Daoy (cell line): Measurements from ENCODE around the gene ATRNL1. TPM values are rescaled to one million over a fixed set of nuclear protein-coding genes. Genes with fewer than 3 reads are reported as not detected.

Experiments used
- DNase-seq: peaks from one replicate; pipeline ENCODE4 v3.0.0-alpha.2; 2015; ENCODE audit warnings: low read depth
- total RNA-seq: library from RNA; depleted of rRNA; stranded (reverse); fragments of >200 nt; shearing (Covaris generic); gene quantifications from 2 replicates; pipeline ENCODE4 v1.2.3, GENCODE V29; 2014

The ATRNL1 gene
- total RNA-seq, 1 experiment from 2014 or later: 7.1 TPM

- no peak for DNase-seq
These were observed 805.1 kb downstream of the ATRNL1 start for GRCh38 chr10:115898242-115898641.

DNA sequence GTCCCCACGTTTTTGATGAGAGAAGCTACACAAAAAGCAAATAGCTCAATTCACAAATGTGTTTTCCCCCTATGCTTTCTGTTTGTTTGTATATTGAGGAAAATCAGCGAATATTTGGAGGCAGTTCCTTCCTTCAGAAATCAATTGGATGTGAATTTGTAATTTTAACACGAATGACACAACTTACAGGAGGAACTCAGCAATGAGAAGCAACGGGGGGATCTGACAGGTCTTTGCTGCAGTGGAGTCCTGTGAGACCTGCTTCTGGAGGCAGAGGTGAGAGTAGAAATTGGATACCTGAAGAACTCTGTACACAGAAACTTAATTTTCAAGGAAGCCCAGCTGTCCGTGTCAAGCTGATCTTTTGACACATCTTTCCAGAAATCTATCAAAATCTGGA lies 809.4 kb downstream of the ATRNL1 start:
- no peak for DNase-seq

DNA sequence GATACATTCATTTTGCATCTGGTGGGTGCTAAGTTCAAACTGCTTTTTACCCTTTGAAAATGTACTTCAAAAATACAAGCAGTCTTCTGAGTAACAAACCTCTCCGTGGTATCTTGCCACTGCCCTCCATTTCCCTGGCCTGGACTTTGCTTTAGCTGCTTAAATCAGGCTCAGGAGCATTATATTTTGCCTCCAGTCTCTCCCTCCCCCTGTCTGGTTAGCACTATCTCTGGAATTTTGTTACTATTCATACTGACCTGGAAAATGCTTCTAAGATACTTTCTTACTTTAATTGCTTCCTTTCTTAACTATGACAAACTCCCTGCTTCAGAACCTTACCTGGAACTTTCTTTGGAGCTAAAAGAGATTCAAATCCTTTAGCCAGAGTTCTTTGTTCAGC lies 810.0 kb downstream of the ATRNL1 start:
- DNase-seq: no peak

DNA sequence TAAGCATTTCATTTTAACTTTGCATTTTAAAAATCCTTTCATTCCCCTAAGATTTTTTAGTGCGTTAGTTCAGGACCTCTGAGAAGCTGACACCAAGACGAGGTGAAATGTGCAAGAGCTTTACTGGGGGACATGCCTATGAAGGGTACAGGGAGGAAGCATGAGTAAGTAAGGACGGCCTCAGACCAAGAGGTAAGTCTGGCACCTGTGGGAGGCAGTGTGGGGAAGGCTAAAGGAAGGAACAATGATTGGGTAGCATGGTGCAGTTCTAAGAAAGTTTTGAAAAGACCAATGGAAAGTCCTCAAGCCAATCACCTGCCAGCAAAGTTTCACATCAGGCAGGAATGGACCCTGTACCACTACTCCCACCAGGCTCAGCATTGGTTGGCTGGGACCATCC lies 810.7 kb downstream of the ATRNL1 start:
- DNase-seq: no peak

DNA sequence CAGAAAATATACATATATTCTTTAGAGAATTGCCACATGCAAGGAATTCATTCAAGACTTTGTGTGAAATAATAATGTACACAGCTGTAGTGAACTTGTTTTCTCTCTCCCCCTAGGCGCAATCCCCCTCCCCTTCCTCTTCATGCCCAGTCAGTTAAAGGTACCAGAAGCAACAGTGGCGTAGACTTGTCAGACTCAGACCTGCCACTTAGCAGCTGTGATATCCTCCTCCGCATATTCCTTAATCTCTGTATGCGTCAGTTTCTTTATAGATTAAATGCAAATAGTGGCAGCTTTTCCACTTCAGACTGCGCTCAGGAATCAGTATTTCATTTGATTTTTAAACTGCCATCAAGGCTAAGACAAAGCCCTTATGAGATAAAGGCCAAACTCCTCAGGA lies 815.9 kb downstream of the ATRNL1 start:
- no peak for DNase-seq

- DNase-seq: no peak
These were observed 817.0 kb downstream of the ATRNL1 start for GRCh38 chr10:115909962-115910731.

DNA sequence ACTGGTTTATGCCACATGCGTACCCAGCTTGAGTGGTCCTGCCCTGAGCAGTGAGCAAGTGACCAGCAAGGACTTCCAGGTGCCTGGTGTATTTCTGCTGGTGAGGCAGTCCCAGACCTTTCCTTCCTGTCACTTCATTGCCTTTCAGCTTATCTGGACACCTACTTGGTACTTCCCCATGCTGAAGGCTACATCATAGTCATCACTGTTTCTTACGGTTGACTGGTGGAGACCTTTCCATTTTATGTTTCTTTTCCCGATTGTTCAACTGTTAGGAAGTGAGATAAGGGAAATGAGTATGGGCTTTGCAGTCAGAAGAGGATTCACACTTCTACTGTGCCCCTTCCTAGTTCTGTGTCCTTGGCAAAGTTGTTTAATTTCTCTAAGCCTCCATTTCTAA lies 821.3 kb downstream of the ATRNL1 start:
- no peak for DNase-seq

DNA sequence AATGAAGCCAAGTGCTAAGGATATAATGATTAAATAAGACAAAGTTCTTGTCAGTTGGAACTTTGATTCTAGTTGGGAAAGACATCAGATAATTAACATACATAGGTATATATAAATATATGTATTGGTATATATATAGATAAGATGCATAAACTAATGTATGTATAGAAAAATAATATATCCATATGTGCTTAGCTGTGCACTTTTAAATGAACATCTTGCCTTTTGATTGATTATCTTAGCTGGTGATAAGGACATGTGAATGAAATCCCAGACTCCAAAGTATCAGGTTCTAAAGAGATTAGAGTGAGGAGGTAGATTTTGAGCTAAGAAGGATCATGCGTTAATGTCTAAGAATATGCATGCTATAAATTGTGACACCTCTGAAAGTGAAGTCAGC lies 822.3 kb downstream of the ATRNL1 start:
- no peak for DNase-seq

- no peak for DNase-seq
These were observed 825.6 kb downstream of the ATRNL1 start for GRCh38 chr10:115918812-115919211.

DNA sequence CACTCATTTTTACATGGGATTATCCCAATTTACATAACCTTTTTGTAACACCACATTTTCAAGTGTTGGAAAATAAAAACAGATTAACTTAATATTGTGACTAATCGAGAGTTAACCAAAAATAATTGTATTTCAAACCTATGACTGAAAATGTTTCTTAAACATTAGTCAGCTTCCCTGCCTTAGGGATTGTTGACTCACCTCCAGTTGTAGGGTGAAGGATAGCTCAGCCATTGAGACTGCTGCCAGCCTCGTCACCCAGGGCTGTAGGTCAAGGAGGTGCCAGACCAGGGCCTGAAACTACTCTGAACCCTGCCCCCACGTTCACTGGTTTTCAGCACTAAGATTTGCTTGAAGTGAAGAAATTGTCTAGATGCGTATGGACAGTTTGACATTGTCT lies 828.6 kb downstream of the ATRNL1 start:
- DNase-seq: no peak

DNA sequence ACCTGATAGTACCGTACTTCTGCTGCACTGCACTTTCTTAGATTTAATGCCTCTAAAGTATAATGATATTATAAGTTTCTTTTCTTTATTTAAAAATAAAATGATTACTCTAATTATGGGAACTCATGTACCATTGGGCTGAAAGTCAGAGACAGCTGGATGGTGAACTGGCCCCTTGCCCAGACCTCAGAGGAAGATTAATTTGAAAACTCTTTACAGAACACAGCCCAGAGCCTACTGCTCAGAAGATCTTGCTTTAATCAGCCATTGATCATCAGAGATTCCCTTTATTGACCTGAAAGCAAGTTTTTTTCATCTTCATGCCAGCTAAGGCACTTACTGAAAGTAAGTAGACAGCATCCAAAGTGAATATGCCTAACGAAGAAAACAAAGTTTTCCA lies 838.1 kb downstream of the ATRNL1 start:
- DNase-seq: no peak

DNA sequence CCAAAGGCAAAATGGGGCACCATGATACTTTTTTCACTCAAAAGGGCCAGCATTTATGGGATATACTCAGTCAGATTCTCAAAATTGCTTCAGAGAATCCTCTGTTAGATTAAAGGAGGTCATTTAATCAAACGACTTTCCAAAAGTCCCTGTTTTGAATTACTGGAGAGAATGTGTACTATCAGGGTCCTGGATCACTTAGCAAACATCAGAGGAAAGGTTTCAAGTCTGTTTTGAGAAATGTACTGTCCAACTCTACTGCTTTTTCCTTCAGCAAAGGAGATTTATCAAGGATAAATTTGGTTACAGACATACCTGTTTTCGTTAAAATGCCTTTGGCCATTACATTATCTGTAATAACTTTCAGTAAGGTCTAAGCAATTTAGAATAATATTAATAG lies 838.9 kb downstream of the ATRNL1 start:
- no peak for DNase-seq

DNA sequence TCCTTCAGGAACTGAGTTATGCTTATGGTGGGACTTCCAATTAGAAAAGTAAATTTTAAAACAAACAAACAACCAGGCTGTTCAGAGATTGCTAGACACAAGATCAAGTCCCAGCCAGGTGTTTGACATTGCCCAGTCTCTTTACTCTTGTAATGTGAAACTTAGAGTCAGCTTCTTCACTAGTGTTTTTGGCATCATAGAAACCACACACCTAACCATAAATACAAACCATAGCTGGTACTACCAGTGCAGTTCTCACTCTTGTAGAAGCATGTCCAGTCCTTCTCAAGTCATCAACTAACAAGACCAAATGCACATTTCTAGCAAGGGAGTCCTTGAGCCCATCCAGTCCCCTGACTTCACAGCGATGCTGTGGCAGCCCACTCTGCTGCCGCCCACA lies 839.9 kb downstream of the ATRNL1 start:
- DNase-seq: no peak

- no peak for DNase-seq
These were observed 842.6 kb downstream of the ATRNL1 start for GRCh38 chr10:115935731-115936130.

DNA sequence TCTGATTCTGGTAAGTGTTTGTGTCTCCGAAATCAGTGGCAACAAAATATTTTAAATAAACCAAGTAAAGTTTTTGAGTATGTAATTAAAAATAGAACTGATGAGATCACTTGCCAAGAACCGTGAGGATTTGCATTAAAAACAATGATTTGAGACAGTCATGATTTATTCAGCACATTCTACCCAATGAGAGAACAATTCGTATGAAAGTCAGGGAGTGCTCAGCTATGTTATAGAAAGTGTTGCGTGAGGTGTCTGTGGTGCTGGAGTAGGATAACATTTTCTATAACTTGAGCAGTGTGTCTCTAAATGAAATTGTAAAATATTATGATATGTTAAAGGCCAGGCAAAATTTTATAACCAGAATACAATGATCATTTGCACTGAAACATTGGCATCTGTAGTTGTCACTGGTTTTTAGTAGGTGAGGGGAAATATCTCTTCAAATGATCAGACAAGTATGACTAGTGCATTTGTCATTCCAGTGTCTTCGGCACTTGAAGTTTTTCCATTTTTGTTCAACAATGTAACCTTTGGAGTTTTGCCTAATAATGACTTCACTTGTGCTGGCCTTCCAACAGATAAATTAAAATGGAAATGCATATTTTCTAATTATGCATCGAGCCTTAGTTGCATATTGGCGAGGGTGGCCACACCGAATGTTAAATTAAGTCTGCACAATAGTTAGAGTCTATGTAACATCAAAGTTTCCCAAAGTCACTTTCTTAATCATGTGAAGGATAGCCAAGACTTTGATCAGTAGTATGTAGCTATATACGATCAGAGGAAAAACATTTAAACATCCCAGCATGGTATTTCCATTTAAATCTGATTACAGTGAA lies 844.0 kb downstream of the ATRNL1 start:
- peak; percentile 33 for DNase-seq

DNA sequence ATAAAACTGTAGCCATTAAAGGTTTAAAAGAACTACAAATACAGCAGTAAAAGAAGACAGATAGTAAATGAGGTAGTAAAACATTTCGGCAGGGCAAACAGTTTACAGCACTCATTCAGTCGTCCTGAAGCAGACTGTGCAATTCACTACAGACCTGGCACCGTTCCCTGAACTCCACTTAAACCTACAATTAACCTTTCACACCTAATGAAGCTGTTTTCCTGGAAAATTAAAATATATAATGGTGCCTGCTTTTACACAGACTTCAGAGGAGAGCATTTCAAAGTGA lies 844.5 kb downstream of the ATRNL1 start:
- DNase-seq: no peak

- DNase-seq: no peak
These were observed 846.1 kb downstream of the ATRNL1 start for GRCh38 chr10:115939101-115939854.

DNA sequence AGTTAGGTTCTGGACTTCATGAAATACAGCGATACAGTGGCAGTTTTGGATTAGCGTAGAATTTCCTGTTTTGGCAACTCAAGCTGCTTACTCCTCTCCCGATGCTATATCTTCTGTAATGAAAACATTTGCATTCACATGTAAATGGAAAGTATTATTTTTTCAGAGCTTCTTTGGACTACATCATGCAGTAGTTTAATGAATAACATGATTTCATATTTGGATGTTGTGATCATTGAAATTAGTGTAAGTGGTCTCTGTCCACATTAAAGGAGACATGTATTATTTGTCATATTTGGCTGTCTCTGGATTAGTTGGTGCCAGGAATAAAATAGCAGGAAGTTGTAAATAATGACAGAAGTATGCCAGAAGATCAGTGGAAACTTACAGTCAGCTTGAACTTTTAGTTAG lies 848.2 kb downstream of the ATRNL1 start:
- DNase-seq: no peak

- no peak for DNase-seq
These were observed 848.9 kb downstream of the ATRNL1 start for GRCh38 chr10:115942101-115942500.

- no peak for DNase-seq
These were observed 851.4 kb downstream of the ATRNL1 start for GRCh38 chr10:115944538-115944937.

DNA sequence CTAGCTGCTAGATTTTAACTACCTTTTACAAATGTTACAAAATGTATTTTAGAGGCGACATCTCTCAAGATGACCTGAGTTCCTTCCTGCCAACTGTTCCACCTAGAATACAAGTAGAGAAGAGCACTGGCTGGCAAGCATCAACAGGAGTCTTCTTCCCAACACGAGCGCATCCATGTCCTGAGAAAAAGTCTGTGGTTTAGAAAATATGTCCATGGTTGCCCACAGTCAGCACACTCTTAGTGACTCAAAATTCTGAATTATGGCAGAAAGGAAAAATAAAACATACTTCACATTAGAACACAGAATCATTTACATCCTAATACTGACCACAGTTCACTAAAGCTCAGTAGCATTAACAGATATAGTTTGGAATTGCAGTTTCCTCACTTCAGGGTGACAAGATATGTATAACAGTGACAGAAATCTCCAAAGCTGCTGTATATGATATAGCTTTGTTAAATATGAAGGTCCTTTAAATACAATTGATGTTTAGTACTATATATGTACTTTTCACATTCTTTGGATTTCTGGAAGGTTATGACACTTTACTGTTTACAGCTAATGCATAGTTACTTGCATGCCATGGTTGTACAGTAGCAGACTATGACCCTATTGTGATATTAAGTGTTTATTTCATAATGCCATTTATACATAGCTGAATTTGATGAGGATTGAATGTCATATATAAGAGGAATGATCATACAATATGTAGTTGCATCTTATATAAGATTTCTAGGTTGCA lies 852.7 kb downstream of the ATRNL1 start:
- no peak for DNase-seq

DNA sequence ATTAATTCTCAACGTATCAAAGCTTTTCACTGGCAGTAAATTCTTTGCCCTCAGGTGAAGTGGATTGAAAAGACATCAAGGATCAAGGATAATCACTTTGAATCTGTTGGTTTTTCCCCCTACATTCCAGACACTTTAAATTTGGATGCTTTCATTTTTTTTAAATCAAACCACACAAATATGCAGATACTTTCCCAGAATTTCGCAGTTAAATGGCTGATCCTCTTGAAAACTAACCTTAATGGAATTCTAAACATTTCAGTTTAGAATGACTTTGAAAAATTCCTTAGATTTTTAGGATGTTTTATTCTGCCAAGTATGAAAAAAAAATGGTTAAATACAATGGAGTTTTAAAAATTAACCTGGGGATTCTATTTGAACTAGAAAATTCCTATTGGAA lies 853.9 kb downstream of the ATRNL1 start:
- DNase-seq: no peak
